Endothelial cell (in vitro differentiated cells): Measurements from ENCODE around the gene IL17RB. TPM values are rescaled to one million over a fixed set of nuclear protein-coding genes. Genes with fewer than 3 reads are reported as not detected.
A peak's percentile ranks its signal among the peaks of the same experiment; 100 is the strongest.

Experiments
- DNase-seq: peaks from one replicate; pipeline ENCODE4 v3.0.0; 2021; ENCODE audit warnings: low spot score
- H3K27ac Mint-ChIP-seq: one replicate; pipeline ENCODE4 v1.8.0; 2021; ENCODE audit warnings: mixed read lengths, inconsistent platforms; ENCODE audit not compliant: unreplicated experiment
- H3K27me3 Mint-ChIP-seq: one replicate; pipeline ENCODE4 v1.8.0; 2021; ENCODE audit warnings: mild to moderate bottlenecking, moderate library complexity, mixed read lengths, inconsistent platforms; ENCODE audit not compliant: unreplicated experiment
- H3K36me3 Mint-ChIP-seq: one replicate; pipeline ENCODE4 v1.8.0; 2021; ENCODE audit warnings: mild to moderate bottlenecking, low read depth, mixed read lengths, inconsistent platforms; ENCODE audit not compliant: unreplicated experiment
- H3K4me1 Mint-ChIP-seq: one replicate; pipeline ENCODE4 v1.8.0; 2021; ENCODE audit warnings: mild to moderate bottlenecking, mixed read lengths, inconsistent platforms; ENCODE audit not compliant: unreplicated experiment
- H3K4me3 Mint-ChIP-seq: one replicate; pipeline ENCODE4 v1.8.0; 2021; ENCODE audit warnings: mild to moderate bottlenecking, mixed read lengths, inconsistent platforms; ENCODE audit not compliant: unreplicated experiment
- H3K9me3 Mint-ChIP-seq: one replicate; pipeline ENCODE4 v1.8.0; 2021; ENCODE audit warnings: mixed read lengths, inconsistent platforms; ENCODE audit not compliant: unreplicated experiment
- CTCF ChIP-seq: fragments of 200-600 bp; sonication (generic); IDR thresholded peaks from one replicate; pipeline ENCODE4 v1.5.0; 2021; ENCODE audit warnings: antibody characterized with exemption; ENCODE audit not compliant: unreplicated experiment
- total RNA-seq: library from RNA; stranded (reverse); fragmentation: NEBNext Ultra II Directional; extraction: Animal tissue kit (Norgen Biotek cat#: 25700); gene quantifications from one replicate; pipeline ENCODE4 v1.2.1, GENCODE V29; 2021; ENCODE audit not compliant: unreplicated experiment

The IL17RB gene
- total RNA-seq, 1 donor from 2014 or later: 0.33 TPM

GRCh38 chr3:53891497-53892285, 45.3 kb downstream of the IL17RB start, which contains the start of gene SELENOK:
Gene SELENOK, minus strand, starts transcription at chr3:53891859.
- peak; percentile 95 for DNase-seq
- Mint-ChIP-seq H3K27me3 (peaks cover 4% of the 10 kb centered on the region), H3K27ac (peak within 1 kb of the TSS; percentile 98), H3K36me3 (peaks cover 7% of the 10 kb centered on the region), H3K4me3 (peak within 1 kb of the TSS; percentile 98), H3K4me1 (peaks cover 34% of the 10 kb centered on the region), H3K9me3 (no peaks in the 10 kb centered on the region)
- TF ChIP-seq CTCF: no peak

GRCh38 chr3:53892286-53892637, 45.9 kb downstream of the IL17RB start:
- Mint-ChIP-seq H3K27ac (peak overlapping the region; percentile 98), H3K36me3 (peaks cover 7% of the 10 kb centered on the region), H3K4me1 (peaks cover 34% of the 10 kb centered on the region), H3K27me3 (peaks cover 4% of the 10 kb centered on the region), H3K4me3 (peak overlapping the region; percentile 98), H3K9me3 (no peaks in the 10 kb centered on the region)
- DNase-seq: no peak
- TF ChIP-seq CTCF: no peak

GRCh38 chr3:53899750-53900149, 53.4 kb downstream of the IL17RB start:
- no peak overlapping the region for H3K27ac Mint-ChIP-seq
- no peak overlapping the region for H3K4me3 Mint-ChIP-seq
- DNase-seq: no peak
- H3K4me1 Mint-ChIP-seq: no peaks in the 10 kb centered on the region
- TF ChIP-seq CTCF: no peak
- no peaks in the 10 kb centered on the region for H3K9me3 Mint-ChIP-seq
- no peaks in the 10 kb centered on the region for H3K27me3 Mint-ChIP-seq
- no peaks in the 10 kb centered on the region for H3K36me3 Mint-ChIP-seq

DNA sequence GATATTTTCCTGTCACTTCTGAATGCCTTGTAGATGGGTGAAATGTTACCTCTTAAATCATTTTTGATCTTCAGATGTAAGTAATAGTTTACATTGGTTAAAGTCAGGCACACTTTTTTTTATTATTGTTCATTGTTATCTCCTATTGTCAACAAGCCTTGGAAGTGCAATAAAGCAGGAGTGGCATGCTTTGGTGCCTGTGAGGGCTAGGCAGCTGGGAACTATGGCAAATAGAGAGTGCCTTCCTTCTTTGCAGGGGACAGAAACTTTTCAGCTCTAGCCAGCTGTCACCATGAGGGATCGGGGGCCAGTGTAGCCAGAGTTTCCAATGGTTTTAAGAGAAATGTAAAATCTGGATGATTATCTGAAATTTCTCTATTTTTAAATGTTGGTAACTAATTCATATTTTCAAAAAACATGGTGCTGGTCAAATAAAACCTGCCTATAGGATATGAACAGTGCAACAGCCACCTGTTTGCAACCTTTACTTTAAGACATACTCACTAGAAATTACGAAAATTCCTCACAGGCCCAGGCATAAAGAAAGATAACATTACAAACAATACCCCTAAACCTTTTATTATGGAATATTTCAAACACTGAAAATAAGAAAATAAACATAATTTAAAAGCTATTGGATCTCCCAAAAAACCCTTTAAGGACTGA, 54.4 kb downstream of the IL17RB start:
- no peak overlapping the region for H3K4me3 Mint-ChIP-seq
- H3K27me3 Mint-ChIP-seq: no peaks in the 10 kb centered on the region
- H3K4me1 Mint-ChIP-seq: no peaks in the 10 kb centered on the region
- no peak overlapping the region for H3K27ac Mint-ChIP-seq
- H3K9me3 Mint-ChIP-seq: no peaks in the 10 kb centered on the region
- H3K36me3 Mint-ChIP-seq: no peaks in the 10 kb centered on the region
- TF ChIP-seq CTCF: no peak
- no peak for DNase-seq

DNA sequence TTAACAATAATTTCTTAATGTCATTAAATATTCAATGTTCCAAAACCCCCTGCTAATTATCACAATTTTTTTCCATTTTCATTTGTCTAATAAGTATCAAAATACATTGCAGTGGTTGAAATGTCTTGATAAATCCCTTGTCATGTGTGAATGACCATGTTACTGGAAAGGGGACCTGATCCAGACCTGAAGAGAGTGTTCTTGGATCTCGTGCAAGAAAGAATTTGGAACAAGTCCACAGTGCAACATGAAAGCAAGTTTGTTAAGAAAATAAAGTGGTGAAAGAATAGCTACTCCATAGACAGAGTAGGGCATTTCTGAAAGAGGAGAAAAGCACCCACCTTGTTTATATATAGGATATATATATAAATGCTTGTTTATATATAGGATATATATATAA, 55.7 kb downstream of the IL17RB start:
- no peak for DNase-seq
- Mint-ChIP-seq H3K27ac (no peak overlapping the region), H3K9me3 (no peaks in the 10 kb centered on the region), H3K4me3 (no peak overlapping the region), H3K27me3 (no peaks in the 10 kb centered on the region), H3K36me3 (no peaks in the 10 kb centered on the region), H3K4me1 (no peaks in the 10 kb centered on the region)
- no peak for TF ChIP-seq CTCF
